ENCODE results near the gene PRKN. TPM values are rescaled to one million over a fixed set of nuclear protein-coding genes. Genes with fewer than 3 reads are reported as not detected.

Gene PRKN
- total RNA-seq, 1 donor from 2014 or later, result 5.7 TPM

DNA sequence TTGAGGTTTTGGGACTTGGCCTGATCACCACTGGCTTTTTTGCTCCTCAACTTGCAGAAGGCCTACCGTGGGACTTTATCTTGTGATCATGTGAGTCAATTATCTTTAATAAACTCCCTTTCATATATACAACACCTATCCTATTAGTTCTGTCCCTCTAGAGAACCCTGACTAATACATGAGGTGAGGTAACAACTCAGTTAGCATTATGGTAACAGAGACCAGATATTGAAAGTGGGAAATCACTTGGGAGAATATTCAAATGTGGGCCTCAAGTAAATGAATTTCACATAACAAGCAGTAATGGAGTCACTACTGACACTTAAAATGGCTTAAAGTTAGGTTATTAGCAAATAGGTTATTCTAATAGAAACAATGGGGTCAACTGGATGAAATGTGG lies 1015.6 kb downstream of the PRKN start:
- H3K36me3 Mint-ChIP-seq (ENCODE audit: low read depth), result no peaks in the 10 kb centered on the region
- no peak overlapping the region for H3K4me3 Mint-ChIP-seq (ENCODE audit: unreplicated experiment)
- no peaks in the 10 kb centered on the region for H3K4me1 Mint-ChIP-seq (ENCODE audit: low read depth)
- TF ChIP-seq, protein P1, sequence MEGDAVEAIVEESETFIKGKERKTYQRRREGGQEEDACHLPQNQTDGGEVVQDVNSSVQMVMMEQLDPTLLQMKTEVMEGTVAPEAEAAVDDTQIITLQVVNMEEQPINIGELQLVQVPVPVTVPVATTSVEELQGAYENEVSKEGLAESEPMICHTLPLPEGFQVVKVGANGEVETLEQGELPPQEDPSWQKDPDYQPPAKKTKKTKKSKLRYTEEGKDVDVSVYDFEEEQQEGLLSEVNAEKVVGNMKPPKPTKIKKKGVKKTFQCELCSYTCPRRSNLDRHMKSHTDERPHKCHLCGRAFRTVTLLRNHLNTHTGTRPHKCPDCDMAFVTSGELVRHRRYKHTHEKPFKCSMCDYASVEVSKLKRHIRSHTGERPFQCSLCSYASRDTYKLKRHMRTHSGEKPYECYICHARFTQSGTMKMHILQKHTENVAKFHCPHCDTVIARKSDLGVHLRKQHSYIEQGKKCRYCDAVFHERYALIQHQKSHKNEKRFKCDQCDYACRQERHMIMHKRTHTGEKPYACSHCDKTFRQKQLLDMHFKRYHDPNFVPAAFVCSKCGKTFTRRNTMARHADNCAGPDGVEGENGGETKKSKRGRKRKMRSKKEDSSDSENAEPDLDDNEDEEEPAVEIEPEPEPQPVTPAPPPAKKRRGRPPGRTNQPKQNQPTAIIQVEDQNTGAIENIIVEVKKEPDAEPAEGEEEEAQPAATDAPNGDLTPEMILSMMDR (IDR thresholded peaks at IDR 0.05), result no peak
- H3K27ac Mint-ChIP-seq (ENCODE audit: unreplicated experiment), result no peak overlapping the region
- DNase-seq (ENCODE audit: low spot score), result no peak
- H3K27me3 Mint-ChIP-seq (ENCODE audit: low read depth), result no peaks in the 10 kb centered on the region
- peaks cover 6% of the 10 kb centered on the region for H3K9me3 Mint-ChIP-seq (ENCODE audit: low read depth)

DNA sequence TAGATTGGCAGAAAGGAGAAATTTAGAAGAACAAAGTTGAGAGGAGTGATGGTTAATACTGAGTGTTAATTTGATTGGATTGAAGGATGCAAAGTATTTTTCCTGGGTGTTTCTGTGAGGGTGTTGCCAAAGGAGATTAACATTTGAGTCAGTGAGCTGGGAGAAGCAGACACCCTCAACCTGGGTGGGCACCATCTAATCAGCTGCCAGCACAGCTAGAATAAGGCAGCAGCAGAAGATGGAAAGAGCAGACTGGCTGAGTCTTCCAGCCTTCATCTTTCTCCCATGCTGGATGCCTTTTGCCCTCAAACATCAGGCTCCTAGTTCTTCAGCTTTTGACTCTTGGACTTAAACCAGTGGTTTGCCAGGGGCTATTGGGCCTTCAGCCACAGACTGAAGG lies 1016.1 kb downstream of the PRKN start:
- Mint-ChIP-seq H3K27ac (ENCODE audit: unreplicated experiment) (no peak overlapping the region), H3K9me3 (ENCODE audit: low read depth) (peaks cover 6% of the 10 kb centered on the region), H3K27me3 (ENCODE audit: low read depth) (no peaks in the 10 kb centered on the region), H3K36me3 (ENCODE audit: low read depth) (no peaks in the 10 kb centered on the region), H3K4me3 (ENCODE audit: unreplicated experiment) (no peak overlapping the region), H3K4me1 (ENCODE audit: low read depth) (no peaks in the 10 kb centered on the region)
- TF ChIP-seq, protein P1 (IDR thresholded peaks at IDR 0.05), result no peak
- DNase-seq (ENCODE audit: low spot score), result no peak

DNA sequence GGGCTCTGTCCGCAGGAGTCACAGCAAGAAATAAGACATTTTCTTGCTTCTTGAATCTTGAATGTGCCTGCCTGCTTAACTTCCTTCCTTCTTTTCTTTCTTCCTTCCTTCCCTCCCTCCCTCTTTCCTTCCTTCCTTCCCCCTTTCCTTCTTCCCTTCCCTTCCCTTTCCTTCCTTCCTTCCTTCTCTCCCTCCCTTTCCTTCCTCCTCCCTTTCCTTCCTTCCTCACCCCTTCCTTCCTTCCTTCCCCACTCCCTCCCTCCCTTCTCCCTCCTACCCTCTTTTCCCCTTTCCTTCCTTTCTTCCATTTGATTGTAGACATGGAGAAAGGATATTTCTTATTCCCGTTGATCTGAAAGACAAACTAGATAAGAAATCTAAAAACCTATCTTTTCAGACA lies 1016.9 kb downstream of the PRKN start:
- H3K36me3 Mint-ChIP-seq (ENCODE audit: low read depth), result no peaks in the 10 kb centered on the region
- peaks cover 6% of the 10 kb centered on the region for H3K9me3 Mint-ChIP-seq (ENCODE audit: low read depth)
- H3K27ac Mint-ChIP-seq (ENCODE audit: unreplicated experiment), result no peak overlapping the region
- no peaks in the 10 kb centered on the region for H3K4me1 Mint-ChIP-seq (ENCODE audit: low read depth)
- H3K27me3 Mint-ChIP-seq (ENCODE audit: low read depth), result no peaks in the 10 kb centered on the region
- TF ChIP-seq, protein P1 (IDR thresholded peaks at IDR 0.05), result no peak
- no peak overlapping the region for H3K4me3 Mint-ChIP-seq (ENCODE audit: unreplicated experiment)
- no peak for DNase-seq (ENCODE audit: low spot score)

DNA sequence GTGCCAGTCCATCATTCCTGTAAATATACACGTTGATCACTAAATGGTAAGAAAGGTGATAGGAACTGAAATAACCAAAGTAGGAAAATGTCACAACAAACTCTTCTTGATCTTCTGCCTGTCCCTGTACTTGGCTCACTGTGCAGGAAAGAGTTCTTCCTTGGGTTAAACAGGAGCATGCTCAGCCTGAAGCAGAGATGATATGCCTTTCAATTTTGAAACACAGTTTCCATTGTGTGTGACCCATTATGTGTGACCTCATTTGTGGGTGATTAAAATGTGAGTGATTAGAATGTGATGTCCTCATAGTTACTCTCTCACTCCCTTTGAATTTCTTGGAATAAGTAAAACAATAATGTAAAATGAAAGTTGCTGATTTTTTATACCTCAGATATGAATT lies 1026.5 kb downstream of the PRKN start:
- Mint-ChIP-seq H3K27ac (ENCODE audit: unreplicated experiment) (no peak overlapping the region), H3K9me3 (ENCODE audit: low read depth) (peaks cover 4% of the 10 kb centered on the region), H3K36me3 (ENCODE audit: low read depth) (no peaks in the 10 kb centered on the region), H3K27me3 (ENCODE audit: low read depth) (no peaks in the 10 kb centered on the region), H3K4me3 (ENCODE audit: unreplicated experiment) (no peak overlapping the region), H3K4me1 (ENCODE audit: low read depth) (peaks cover 4% of the 10 kb centered on the region)
- no peak for DNase-seq (ENCODE audit: low spot score)
- TF ChIP-seq, protein P1 (IDR thresholded peaks at IDR 0.05), result no peak

DNA sequence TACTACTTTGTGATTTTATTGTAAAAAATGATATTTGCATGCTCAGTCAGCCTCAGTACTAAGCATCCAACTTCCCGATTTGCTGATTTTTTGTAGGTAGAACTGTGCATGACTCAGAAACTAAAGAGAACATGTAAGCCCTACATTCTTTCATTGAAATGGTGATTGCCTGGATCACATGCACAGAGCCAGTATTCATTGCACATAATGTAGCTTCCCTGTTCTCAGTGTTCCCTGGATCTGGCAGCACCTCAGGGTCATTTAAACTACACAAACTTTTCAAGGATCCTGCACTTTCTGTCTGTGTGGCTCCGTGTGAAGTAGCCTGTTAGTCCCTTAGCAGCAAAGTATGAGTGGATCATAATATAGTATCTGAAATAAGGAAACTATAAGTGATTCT lies 1030.8 kb downstream of the PRKN start:
- H3K27ac Mint-ChIP-seq (ENCODE audit: unreplicated experiment), result no peak overlapping the region
- H3K27me3 Mint-ChIP-seq (ENCODE audit: low read depth), result no peaks in the 10 kb centered on the region
- no peak for DNase-seq (ENCODE audit: low spot score)
- H3K4me1 Mint-ChIP-seq (ENCODE audit: low read depth), result peaks cover 4% of the 10 kb centered on the region
- H3K9me3 Mint-ChIP-seq (ENCODE audit: low read depth), result peaks cover 4% of the 10 kb centered on the region
- TF ChIP-seq, protein P1 (IDR thresholded peaks at IDR 0.05), result no peak
- no peaks in the 10 kb centered on the region for H3K36me3 Mint-ChIP-seq (ENCODE audit: low read depth)
- H3K4me3 Mint-ChIP-seq (ENCODE audit: unreplicated experiment), result no peak overlapping the region
